Heart left ventricle (tissue), 16 donors: ENCODE measurements around the gene COA1. TPM values are rescaled to one million over a fixed set of nuclear protein-coding genes. Genes with fewer than 3 reads are reported as not detected.

Experiments
- ATAC-seq, 4 donors: fragments of 200-7000 bp; cut with Tn5 transposase; one replicate each; pipeline ENCODE4 v1.9.1; 2020 to 2022; ENCODE audit warnings: moderate library complexity in 4 of 4, mild to moderate bottlenecking in 3 of 4, moderate number of reproducible peaks in 1 of 4
- DNase-seq, 5 donors: peaks; one replicate each; pipeline ENCODE4 v3.0.0-alpha.2; 2020
- H3K27ac ChIP-seq, 12 donors: fragments of 200-600 bp; sonication (generic) in 4 of 12; one replicate each; pipeline versions ENCODE4 v1.5.0 to v1.8.0; 2016 to 2022; ENCODE audit warnings: mild to moderate bottlenecking in 2 of 12
- H3K27me3 ChIP-seq, 9 donors: fragments of 200-600 bp; sonication (generic) in 2 of 9; one replicate each; pipeline versions ENCODE4 v1.5.1 to v1.8.0; 2016 to 2022; ENCODE audit warnings: mild to moderate bottlenecking in 3 of 9
- H3K36me3 ChIP-seq, 9 donors: fragments of 200-600 bp; sonication (generic) in 2 of 9; one replicate each; pipeline versions ENCODE4 v1.5.0 to v1.8.0; 2018 to 2022; ENCODE audit warnings: mild to moderate bottlenecking in 2 of 9
- H3K4me1 ChIP-seq, 12 donors: fragments of 200-600 bp; sonication (generic) in 4 of 12; one replicate each; pipeline versions ENCODE4 v1.5.0 to v1.8.0; 2016 to 2022; ENCODE audit warnings: mild to moderate bottlenecking in 3 of 12
- H3K4me3 ChIP-seq, 12 donors: fragments of 200-600 bp; sonication (generic) in 4 of 12; one replicate each; pipeline versions ENCODE4 v1.5.0 to v1.8.0; 2017 to 2022; ENCODE audit warnings: mild to moderate bottlenecking in 9 of 12, moderate library complexity in 4 of 12
- H3K9me3 ChIP-seq, 12 donors: fragments of 200-600 bp; sonication (generic) in 4 of 12; one replicate each; pipeline versions ENCODE4 v1.5.0 to v1.8.0; 2016 to 2022; ENCODE audit warnings: mild to moderate bottlenecking in 1 of 12
- POLR2A ChIP-seq, 2 donors: fragments of 450-650 bp; IDR thresholded peaks; one replicate each; pipeline ENCODE4 v1.6.1; 2017; ENCODE audit warnings: antibody characterized with exemption in 2 of 2, mild to moderate bottlenecking in 2 of 2, moderate library complexity in 2 of 2
- WGBS, 4 donors: extraction: QIAGEN DNeasy Blood & Tissue Kit in 2 of 4; methylation state at CpG; one replicate each; pipeline versions ENCODE4 v1.1.5 to v1.1.7; 2013 to 2018; 5-methylcytosine and 5-hydroxymethylcytosine counted together
- intact Hi-C, 10 donors: fragments of 100-400 bp; cut with DNase I; formaldehyde crosslinking; loops; one replicate each; pipeline versions ENCODE4 v1.11.1 to v1.14.2; 2022
- polyA plus RNA-seq, 2 donors: library from polyadenylated mRNA; stranded (reverse); fragments of 200-250 nt; gene quantifications; one replicate each; pipeline ENCODE4 v1.2.3, GENCODE V29; 2013
- total RNA-seq, 9 donors: library from RNA; depleted of rRNA in 2 of 9; stranded (reverse); fragments of >200 nt in 2 of 9; fragmentation: NEBNext Ultra II Directional in 3 of 9; extraction: Animal tissue kit (Norgen Biotek cat#: 25700) in 3 of 9; gene quantifications; one replicate each; pipeline versions ENCODE4 v1.1.0 to v1.2.4, GENCODE V29; 2016 to 2023
- TF ChIP-seq, protein P1 (sequence below), 12 donors: fragments of 200-600 bp; sonication (generic) in 4 of 12; IDR thresholded peaks; one replicate each; pipeline versions ENCODE4 v1.5.0 to v1.8.0; 2018 to 2022; ENCODE audit warnings: antibody characterized with exemption in 12 of 12, mild to moderate bottlenecking in 5 of 12
- donor health status: ischemic (EF 13 %, LVEDD 7.1; RV severe dilation, severe dysfunction).
- donor health status: healthy with polysubstance abuse.
- donor health status: DM: no; HTN: yes; CAD: no.
- donor health status: DM: no; HTN: no; CAD: no.
- donor health status: ischemic (EF 25% LVEDD 6.9; RV normal size, moderate dysfunction).
- donor health status: ischemic (EF 25% LVEDD 5.7; RV mildly dilated, moderate dysfunction).
- donor health status: healthy.
- donor health status: DM: yes; HTN: yes; CAD: no.
- donor health status: ischemic (EF 35%, LVEDD 5.7; RV mildly dilated, moderate dysfunction).
- donor health status: nonischemic (EF 11% LVEDD 7.7; RV severe dilation, severe dysfunction).
- donor health status: DM: yes; HTN: yes; CAD: no.
- donor health status: PGD.
- donor health status: ischemic (EF 29% LVEDD 5.4; RV normal size, mild dysfunction).
- donor health status: nonischemic (EF 23%, LVEDD 6.1; RV moderate dilation, normal function).

COA1 gene
- total and polyA plus RNA-seq, 11 donors = 57.5 to 81.2 (median 68.6) TPM

DNA sequence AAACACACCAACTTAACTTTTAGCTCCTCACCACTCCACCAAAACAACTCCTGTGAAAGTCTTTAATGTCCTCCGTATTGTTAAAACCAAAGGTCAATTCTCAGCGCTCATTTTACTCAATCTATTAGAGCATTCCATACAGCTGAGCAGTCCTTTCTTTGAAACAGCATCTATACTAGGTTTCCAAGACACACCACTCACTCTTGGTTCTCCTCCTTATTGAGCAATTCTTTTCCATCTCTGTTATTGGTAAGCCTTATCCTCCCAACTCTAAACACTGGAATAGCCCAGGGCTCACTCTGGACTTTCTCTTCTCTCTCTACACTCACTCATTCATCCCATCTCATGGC, 34.9 kb downstream of the COA1 start:
- peaks cover 0 to 24% (median under 1%) of the 10 kb centered on the region in 12 donors for H3K4me1 ChIP-seq
- WGBS, 4 donors = 95 to 98% (median 97%) methylated on average over 2 of the region's 2 CpGs
- H3K4me3 ChIP-seq = no peak overlapping the region
- no peak overlapping the region for H3K27ac ChIP-seq
- TF ChIP-seq, protein P1, sequence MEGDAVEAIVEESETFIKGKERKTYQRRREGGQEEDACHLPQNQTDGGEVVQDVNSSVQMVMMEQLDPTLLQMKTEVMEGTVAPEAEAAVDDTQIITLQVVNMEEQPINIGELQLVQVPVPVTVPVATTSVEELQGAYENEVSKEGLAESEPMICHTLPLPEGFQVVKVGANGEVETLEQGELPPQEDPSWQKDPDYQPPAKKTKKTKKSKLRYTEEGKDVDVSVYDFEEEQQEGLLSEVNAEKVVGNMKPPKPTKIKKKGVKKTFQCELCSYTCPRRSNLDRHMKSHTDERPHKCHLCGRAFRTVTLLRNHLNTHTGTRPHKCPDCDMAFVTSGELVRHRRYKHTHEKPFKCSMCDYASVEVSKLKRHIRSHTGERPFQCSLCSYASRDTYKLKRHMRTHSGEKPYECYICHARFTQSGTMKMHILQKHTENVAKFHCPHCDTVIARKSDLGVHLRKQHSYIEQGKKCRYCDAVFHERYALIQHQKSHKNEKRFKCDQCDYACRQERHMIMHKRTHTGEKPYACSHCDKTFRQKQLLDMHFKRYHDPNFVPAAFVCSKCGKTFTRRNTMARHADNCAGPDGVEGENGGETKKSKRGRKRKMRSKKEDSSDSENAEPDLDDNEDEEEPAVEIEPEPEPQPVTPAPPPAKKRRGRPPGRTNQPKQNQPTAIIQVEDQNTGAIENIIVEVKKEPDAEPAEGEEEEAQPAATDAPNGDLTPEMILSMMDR (IDR thresholded peaks at IDR 0.05) = no peak
- no peak for TF ChIP-seq POLR2A (IDR thresholded peaks at IDR 0.05)
- no peaks in the 10 kb centered on the region for H3K36me3 ChIP-seq
- no peaks in the 10 kb centered on the region for H3K9me3 ChIP-seq
- ATAC-seq = no peak
- H3K27me3 ChIP-seq = no peaks in the 10 kb centered on the region
- intact Hi-C loops = loop anchor here in 1 of 10 donors (10.0 kb wide), 1 partner anchor 50 kb away; no protein-coding TSS in a partner anchor
- DNase-seq = no peak

DNA sequence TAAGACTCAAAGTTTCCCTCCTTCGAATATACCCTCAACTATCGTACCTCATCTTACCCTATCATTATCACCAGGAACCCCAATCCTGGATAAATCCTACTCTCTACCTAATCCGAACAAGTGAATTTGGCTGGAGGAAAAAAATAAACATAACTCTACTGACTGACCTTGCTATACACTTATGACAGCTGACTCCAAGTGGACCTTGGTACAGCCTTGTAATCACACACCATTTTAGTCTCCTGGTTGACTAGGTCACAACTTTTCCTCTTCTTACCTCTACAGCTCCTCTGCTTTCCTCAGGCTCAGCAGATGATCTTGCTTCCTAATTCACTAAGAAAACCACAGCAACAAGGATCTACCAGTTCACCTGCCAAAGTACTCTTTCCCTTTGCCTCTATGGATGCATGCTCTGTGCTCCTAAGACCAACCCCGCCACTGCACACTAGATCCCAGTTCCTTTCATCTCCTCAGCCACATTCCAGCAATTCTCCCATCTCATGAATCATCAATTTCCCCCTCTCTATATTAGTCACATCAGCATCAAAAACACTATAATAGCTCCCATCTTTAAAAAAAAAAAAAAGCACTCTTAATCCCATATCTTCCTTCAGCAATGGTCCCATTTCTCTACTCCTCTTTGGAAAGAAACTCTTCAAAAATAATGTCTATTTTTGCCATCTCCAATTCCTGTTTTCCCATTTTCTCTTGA, 35.5 kb downstream of the COA1 start:
- no peak for DNase-seq
- 95 to 96% (median 96%) methylated on average over 4 of the region's 4 CpGs for WGBS, 4 donors
- Histone ChIP-seq H3K4me1 (peaks cover 0 to 19% (median 0%) of the 10 kb centered on the region in 12 donors), H3K36me3 (no peaks in the 10 kb centered on the region), H3K27me3 (no peaks in the 10 kb centered on the region), H3K4me3 (no peak overlapping the region), H3K9me3 (no peaks in the 10 kb centered on the region), H3K27ac (no peak overlapping the region)
- intact Hi-C loops = loop anchor here in 1 of 10 donors (10.0 kb wide), 1 partner anchor 49 kb away; no protein-coding TSS in a partner anchor
- ATAC-seq = no peak
- TF ChIP-seq, protein P1 (IDR thresholded peaks at IDR 0.05) = no peak
- no peak for TF ChIP-seq POLR2A (IDR thresholded peaks at IDR 0.05)

DNA sequence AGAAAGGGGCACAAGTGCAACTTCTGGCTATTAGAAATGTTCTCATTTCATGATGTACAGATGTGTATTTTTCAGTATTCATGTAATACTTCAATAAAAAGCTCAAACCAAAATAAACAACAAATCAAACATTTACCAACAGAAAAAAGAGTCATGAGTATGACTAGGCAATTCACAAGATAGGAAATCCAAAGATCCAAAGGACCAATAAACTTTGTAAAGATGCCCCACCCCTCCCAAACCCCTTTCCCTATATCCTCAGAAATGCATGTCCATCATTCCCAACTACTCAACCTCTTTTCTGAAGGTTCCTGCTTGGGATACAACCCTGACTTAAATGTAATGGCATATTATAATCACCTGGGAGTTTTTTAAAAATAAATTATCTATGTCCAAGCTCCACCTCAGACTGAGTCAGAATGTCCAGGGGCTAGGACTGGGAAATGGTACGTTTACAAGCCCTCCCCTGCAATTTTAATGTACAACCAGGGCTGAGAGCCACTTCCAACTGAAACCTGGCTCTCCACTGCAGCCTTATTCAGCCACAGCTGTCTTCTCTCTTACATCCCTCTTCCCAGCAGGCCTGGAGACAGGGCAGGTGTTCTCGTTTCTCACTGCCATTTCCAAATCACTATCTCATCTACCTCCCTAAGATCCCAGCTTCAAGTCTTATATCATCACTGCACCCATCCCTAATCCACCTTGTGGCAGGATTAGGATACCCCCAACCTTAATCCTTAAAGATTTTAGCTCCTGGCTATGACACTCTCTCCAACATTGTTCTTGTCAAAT, 36.5 kb downstream of the COA1 start:
- DNase-seq = no peak
- WGBS, 4 donors = 71 to 85% (median 80%) methylated on average over 2 of the region's 2 CpGs
- H3K4me1 ChIP-seq = peaks cover 0 to 18% (median 0%) of the 10 kb centered on the region in 12 donors
- no peaks in the 10 kb centered on the region for H3K36me3 ChIP-seq
- TF ChIP-seq, protein P1 (IDR thresholded peaks at IDR 0.05) = no peak
- no peak for TF ChIP-seq POLR2A (IDR thresholded peaks at IDR 0.05)
- H3K4me3 ChIP-seq = no peak overlapping the region
- no peaks in the 10 kb centered on the region for H3K27me3 ChIP-seq
- H3K27ac ChIP-seq = no peak overlapping the region
- no peak for ATAC-seq
- H3K9me3 ChIP-seq = peaks cover 0 to 2% (median 0%) of the 10 kb centered on the region in 12 donors
- intact Hi-C loops = loop anchor here in 1 of 10 donors (10.0 kb wide), 1 partner anchor 48 kb away; no protein-coding TSS in a partner anchor

DNA sequence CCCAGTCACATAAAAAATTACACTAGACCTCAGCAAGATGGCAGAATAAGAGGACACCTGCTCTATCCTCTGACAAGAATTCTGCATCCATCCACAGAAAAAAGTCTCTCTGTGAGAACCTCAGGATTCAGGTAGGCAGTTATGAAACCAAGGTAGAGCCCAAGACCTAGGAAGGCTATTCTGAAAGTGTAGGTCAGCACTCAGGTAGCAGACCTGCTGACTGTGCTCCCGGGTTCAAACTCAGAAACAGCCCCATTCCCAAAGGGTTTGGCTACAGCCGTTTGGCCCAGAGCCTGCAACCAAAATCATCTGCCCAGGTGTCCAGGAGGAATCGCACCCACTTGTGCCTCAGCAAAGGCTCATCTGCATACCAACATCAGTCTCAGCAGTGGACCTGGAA, 37.7 kb downstream of the COA1 start:
- Histone ChIP-seq H3K9me3 (peaks cover 0 to 2% (median 0%) of the 10 kb centered on the region in 12 donors), H3K4me1 (peaks cover 0 to 18% (median 0%) of the 10 kb centered on the region in 12 donors), H3K27me3 (no peaks in the 10 kb centered on the region), H3K36me3 (no peaks in the 10 kb centered on the region), H3K4me3 (no peak overlapping the region), H3K27ac (no peak overlapping the region)
- ATAC-seq (no peak), DNase-seq (no peak)
- intact Hi-C loops = loop anchor here in 1 of 10 donors (10.0 kb wide), 1 partner anchor 47 kb away; no protein-coding TSS in a partner anchor
- 88 to 93% (median 91%) methylated on average over 2 to 3 of the region's 3 CpGs for WGBS, 4 donors
- TF ChIP-seq, protein P1 (IDR thresholded peaks at IDR 0.05) = no peak
- TF ChIP-seq POLR2A (IDR thresholded peaks at IDR 0.05) = no peak
